Natural killer cell (primary cell): ENCODE results near the gene FSTL4. TPM values are rescaled to one million over a fixed set of nuclear protein-coding genes. Genes with fewer than 3 reads are reported as not detected.

Source experiments
- ATAC-seq, 3 donors: fragments of 150-1000 bp in 2 of 3; fragments of 200-7000 bp in 1 of 3; cut with Tn5 transposase; 1 replicate in 1 of 3; 2 replicates in 2 of 3; pipeline ENCODE4 v1.10.0; 2021; ENCODE audit warnings: mild to moderate bottlenecking in 2 of 3, moderate library complexity in 2 of 3
- DNase-seq, 2 donors: peaks; one replicate each; pipeline versions ENCODE4 v3.0.0 to v3.0.0-alpha.2; 2013 to 2021; ENCODE audit warnings: mixed read lengths in 1 of 2
- H3K27ac ChIP-seq: one replicate; pipeline ENCODE4 v1.5.1; 2013; ENCODE audit warnings: mild to moderate bottlenecking, low read length
- H3K27me3 ChIP-seq: one replicate; pipeline ENCODE4 v1.6.1; 2013; ENCODE audit warnings: low read length; ENCODE audit not compliant: control insufficient read depth, insufficient read depth
- H3K36me3 ChIP-seq: one replicate; pipeline ENCODE4 v1.6.1; 2013; ENCODE audit warnings: low read length; ENCODE audit not compliant: control insufficient read depth, insufficient read depth
- H3K4me1 ChIP-seq: one replicate; pipeline ENCODE4 v1.6.1; 2013; ENCODE audit warnings: low read length; ENCODE audit not compliant: control insufficient read depth, insufficient read depth
- H3K4me3 ChIP-seq: one replicate; pipeline ENCODE4 v1.5.1; 2013; ENCODE audit warnings: low read length
- H3K9me3 ChIP-seq: one replicate; pipeline ENCODE4 v1.6.1; 2013; ENCODE audit warnings: low read length; ENCODE audit not compliant: control insufficient read depth, insufficient read depth
- H3K27ac Mint-ChIP-seq, 2 donors: one replicate each; pipeline ENCODE4 v1.8.0; 2022; ENCODE audit warnings: mild to moderate bottlenecking in 2 of 2, mixed read lengths in 2 of 2, moderate library complexity in 1 of 2
- H3K27me3 Mint-ChIP-seq, 2 donors: one replicate each; pipeline ENCODE4 v1.8.0; 2022; ENCODE audit warnings: low read depth in 2 of 2, mixed read lengths in 2 of 2
- H3K36me3 Mint-ChIP-seq: one replicate; pipeline ENCODE4 v1.8.0; 2022; ENCODE audit warnings: mixed read lengths
- H3K4me1 Mint-ChIP-seq, 2 donors: one replicate each; pipeline ENCODE4 v1.8.0; 2022; ENCODE audit warnings: mixed read lengths in 2 of 2
- H3K4me3 Mint-ChIP-seq: one replicate; pipeline ENCODE4 v1.8.0; 2022; ENCODE audit warnings: mild to moderate bottlenecking, moderate library complexity, mixed read lengths
- H3K9me3 Mint-ChIP-seq, 2 donors: one replicate each; pipeline ENCODE4 v1.8.0; 2022; ENCODE audit warnings: mixed read lengths in 2 of 2
- CTCF ChIP-seq: fragments of 200-600 bp; IDR thresholded peaks from one replicate; pipeline ENCODE4 v1.8.0; 2022; ENCODE audit warnings: antibody characterized with exemption
- WGBS: methylation state at CpG from one replicate; pipeline ENCODE4 v1.1.7; 2013; ENCODE audit warnings: missing lambda C conversion rate; ENCODE audit not compliant: insufficient coverage; 5-methylcytosine and 5-hydroxymethylcytosine counted together
- intact Hi-C: fragments of 100-400 bp; cut with micrococcal nuclease; formaldehyde crosslinking; loops from one replicate; pipeline ENCODE4 v1.14.2; 2022
- total RNA-seq, 4 donors: library from RNA; stranded (reverse); fragments of 120-200 nt in 1 of 4; gene quantifications; one replicate each; pipeline versions ENCODE4 v1.2.3 to v1.2.4, GENCODE V29; 2013 to 2022

Gene FSTL4
- total RNA-seq, 3 donors from 2014 or later (not counting 1 experiment from before 2014, with no cell fraction given), result 0.11 to 0.75 (median 0.55) TPM

- Mint-ChIP-seq H3K4me1 (no peaks in the 10 kb centered on the region), H3K4me3 (no peak overlapping the region), H3K36me3 (no peaks in the 10 kb centered on the region), H3K9me3 (no peaks in the 10 kb centered on the region), H3K27ac (no peak overlapping the region), H3K27me3 (peaks cover 15 to 21% of the 10 kb centered on the region in 2 donors)
- no peak for TF ChIP-seq CTCF
- Histone ChIP-seq H3K36me3 (no peaks in the 10 kb centered on the region), H3K9me3 (no peaks in the 10 kb centered on the region), H3K4me1 (no peaks in the 10 kb centered on the region), H3K4me3 (no peak overlapping the region), H3K27ac (no peak overlapping the region), H3K27me3 (no peaks in the 10 kb centered on the region)
- 80% methylated on average over 1 of the region's 1 CpG for WGBS
- DNase-seq (no peak), ATAC-seq (no peak)
- intact Hi-C loops, result no loop called here
These were observed 205.2 kb downstream of the FSTL4 start for GRCh38 chr5:133406977-133407632.

GRCh38 chr5:133406208-133406976, 205.9 kb downstream of the FSTL4 start:
- 93% methylated on average over 4 of the region's 4 CpGs for WGBS
- no peak for ATAC-seq
- intact Hi-C loops, result no loop called here
- Mint-ChIP-seq H3K9me3 (no peaks in the 10 kb centered on the region), H3K4me1 (no peaks in the 10 kb centered on the region), H3K4me3 (no peak overlapping the region), H3K27me3 (peaks cover 12 to 15% of the 10 kb centered on the region in 2 donors), H3K27ac (no peak overlapping the region), H3K36me3 (no peaks in the 10 kb centered on the region)
- no peak for DNase-seq
- no peaks in the 10 kb centered on the region for H3K36me3 ChIP-seq
- TF ChIP-seq CTCF, result no peak
- H3K27ac ChIP-seq, result no peak overlapping the region
- no peak overlapping the region for H3K4me3 ChIP-seq
- H3K27me3 ChIP-seq, result no peaks in the 10 kb centered on the region
- no peaks in the 10 kb centered on the region for H3K4me1 ChIP-seq
- H3K9me3 ChIP-seq, result no peaks in the 10 kb centered on the region

- Mint-ChIP-seq H3K27ac (no peak overlapping the region), H3K4me1 (no peaks in the 10 kb centered on the region), H3K9me3 (no peaks in the 10 kb centered on the region), H3K27me3 (peaks cover 5 to 7% of the 10 kb centered on the region in 2 donors), H3K36me3 (no peaks in the 10 kb centered on the region), H3K4me3 (no peak overlapping the region)
- Histone ChIP-seq H3K9me3 (no peaks in the 10 kb centered on the region), H3K4me1 (no peaks in the 10 kb centered on the region), H3K27me3 (no peaks in the 10 kb centered on the region), H3K36me3 (no peaks in the 10 kb centered on the region), H3K4me3 (no peak overlapping the region), H3K27ac (no peak overlapping the region)
- intact Hi-C loops, result no loop called here
- ATAC-seq (no peak), DNase-seq (no peak)
- TF ChIP-seq CTCF, result no peak
- WGBS, result 91% methylated on average over 17 of the region's 17 CpGs
These were observed 206.9 kb downstream of the FSTL4 start for GRCh38 chr5:133405275-133406034.
